ENCODE data around the gene CTNNA2.

Gene CTNNA2

DNA sequence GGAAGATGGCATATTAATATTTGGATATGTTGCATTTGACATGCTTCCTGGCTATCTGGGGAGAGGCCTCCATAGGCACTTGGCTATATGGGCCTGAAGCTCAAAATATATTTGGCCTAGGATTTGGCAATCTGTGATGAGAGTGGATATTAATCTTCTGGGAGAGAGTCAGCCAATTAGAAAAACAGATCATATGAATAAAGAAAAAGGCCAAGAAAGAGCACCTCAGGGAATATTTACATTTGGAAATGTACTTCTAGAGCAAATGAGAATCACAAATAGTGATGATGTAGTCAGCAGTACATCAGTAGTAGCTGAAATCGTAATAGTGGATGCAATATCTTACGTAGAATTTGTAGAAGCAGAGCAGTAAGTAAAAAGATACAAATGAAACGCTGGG is 277.0 kb downstream of the CTNNA2 start:
- no peak for DNase-seq (ENCODE audit: low read depth)

DNA sequence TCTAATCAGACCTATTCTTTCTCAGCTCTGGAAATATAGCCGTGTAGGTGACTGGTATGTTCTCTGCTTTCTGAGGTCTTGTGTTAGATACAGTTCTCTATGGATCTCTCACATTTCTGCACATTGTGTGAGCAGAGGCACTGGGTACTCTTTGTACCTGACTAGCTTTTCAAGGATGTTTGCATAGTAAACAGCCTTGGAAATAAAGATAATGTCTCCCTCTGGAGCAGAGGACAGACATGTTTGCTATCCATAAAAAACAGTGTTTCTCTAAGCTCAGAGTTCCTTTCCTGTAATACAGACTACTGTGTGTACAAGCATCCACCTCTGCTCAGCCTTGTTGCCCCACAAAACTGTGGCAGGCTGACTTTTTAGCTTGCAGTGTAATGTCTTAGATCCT is 279.2 kb downstream of the CTNNA2 start:
- DNase-seq (ENCODE audit: low read depth) = no peak

DNA sequence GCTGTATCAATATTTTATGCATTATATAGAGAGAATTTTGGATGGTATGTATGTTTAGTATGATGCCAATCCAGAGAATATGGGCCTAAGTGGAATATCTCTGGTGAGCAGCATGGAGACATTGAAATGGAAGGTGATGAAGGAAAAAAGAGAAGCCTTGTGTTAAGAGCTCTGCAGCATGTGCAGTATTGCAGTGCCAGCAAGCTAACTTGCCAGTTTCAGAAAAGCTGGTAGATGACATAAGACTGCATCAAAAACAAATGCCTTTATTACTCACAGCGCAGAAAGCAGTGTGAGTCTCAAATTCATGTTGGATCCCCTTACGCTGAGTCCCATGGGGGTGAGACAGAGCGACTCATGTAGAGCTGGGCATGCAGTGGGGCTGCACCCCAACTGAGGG is 280.2 kb downstream of the CTNNA2 start:
- no peak for DNase-seq (ENCODE audit: low read depth)

DNA sequence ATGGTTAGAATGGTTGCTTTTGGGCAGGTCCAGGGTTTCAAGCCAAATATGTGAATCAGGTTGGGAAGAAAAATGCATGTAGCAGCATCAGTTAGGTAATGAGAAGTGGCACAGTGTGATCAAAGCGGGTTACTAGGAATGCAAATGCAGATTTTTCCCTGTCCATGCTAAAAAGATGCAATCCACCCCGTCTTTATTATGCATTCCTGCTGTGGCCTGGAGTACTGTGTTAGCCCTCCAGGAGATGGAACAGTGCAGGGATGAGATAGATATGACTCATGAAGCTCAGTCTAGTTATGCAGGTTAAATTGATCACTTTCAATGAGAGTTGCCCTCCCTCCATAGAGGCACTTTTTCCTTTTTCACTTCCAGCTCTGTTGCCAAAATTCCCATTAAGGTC is 283.8 kb downstream of the CTNNA2 start:
- no peak for DNase-seq (ENCODE audit: low read depth)

DNA sequence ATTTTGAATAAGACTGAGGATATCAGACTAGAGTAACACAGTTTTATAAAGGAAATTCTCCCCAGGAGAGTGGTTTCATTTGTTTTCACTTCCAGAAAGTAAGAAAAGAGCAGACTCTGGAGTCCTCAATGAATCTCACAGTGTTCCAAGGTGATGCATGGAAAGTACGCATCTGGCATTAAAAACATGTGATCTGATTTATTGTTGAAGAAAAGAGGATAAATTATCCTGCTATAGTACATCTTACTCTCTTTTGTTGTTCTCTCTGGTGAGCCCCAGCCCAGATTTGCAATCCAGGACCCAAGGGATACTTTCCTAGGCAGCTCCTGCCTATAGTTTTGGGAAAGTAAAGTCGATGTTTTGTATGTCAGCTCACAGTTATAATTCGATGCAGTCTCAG is 285.9 kb downstream of the CTNNA2 start:
- DNase-seq (ENCODE audit: low read depth) = no peak

DNA sequence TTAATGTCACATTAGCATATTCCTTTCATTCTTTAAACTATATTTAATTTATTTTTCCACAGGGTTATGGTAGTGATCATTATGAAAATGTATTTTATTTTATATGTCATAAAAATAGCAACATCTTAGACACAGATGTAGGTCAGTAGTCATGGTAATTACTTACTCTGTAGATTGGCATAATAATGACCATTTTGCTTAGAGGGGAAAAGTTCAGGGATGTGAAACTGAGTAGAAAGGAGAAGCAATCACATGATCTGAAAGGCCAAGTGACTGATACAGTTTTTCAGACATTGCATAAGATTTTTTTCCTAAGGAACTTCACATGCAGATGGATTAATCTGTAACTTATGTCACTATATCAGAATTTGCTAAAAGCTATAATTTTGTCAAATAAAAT is 286.9 kb downstream of the CTNNA2 start:
- no peak for DNase-seq (ENCODE audit: low read depth)

DNA sequence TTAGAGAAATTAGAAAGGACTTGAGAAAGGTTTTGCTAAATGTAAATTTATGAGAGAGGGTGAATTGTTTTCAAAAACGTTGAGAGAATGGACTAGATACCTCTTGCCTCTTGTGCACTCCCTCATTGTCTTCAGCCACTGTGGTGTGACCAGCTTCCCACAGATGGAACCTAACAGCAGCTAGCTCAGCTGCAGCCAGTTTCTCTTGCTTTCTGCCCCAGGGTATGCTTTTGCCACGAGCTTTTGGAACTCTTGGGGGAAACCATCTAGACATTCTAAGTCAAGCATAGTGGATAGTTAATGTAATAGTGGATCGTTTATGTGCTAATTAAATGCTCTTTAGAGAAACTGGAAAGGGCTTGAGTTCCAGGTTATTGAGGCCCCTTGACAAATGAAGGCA is 288.2 kb downstream of the CTNNA2 start:
- no peak for DNase-seq (ENCODE audit: low read depth)

DNA sequence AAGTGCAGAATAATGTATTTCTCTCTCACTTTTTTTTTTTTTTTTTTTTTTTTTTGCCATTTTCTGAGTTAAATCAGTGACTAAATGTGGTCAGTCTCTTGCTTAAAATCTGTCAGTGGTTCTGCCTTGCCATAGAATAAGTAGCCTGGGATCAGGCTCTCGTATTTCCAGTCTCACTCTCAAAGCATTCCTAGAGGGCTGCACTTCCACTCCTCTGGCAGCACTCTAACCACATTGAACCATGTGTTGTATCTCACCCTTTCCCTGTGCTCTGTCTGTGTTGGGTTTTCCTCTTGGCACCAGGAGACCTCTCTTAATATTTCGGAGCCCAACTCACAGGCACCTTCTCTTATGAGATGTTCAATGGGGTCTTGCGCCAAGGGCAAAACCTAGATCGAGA is 304.4 kb downstream of the CTNNA2 start:
- DNase-seq (ENCODE audit: low read depth) = no peak

DNA sequence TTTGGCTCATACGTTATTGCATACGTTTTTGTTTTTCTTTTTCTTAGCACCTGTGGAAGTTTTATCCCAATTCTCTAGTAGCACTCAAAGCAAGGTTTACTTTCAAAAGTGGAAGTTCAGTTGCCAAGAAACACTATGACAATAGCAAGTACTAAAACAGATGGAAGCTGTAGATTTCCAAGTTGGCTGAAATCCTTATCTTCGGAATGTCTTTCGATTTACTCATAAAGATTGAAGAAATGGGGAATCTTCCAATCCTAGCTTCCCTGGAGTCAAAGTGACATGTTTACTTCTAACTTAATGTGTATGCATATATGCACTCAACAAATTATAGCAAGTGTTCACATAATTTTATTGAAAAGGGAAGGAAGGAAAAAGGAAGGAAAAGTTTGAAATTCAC is 307.4 kb downstream of the CTNNA2 start:
- DNase-seq (ENCODE audit: low read depth) = no peak

DNA sequence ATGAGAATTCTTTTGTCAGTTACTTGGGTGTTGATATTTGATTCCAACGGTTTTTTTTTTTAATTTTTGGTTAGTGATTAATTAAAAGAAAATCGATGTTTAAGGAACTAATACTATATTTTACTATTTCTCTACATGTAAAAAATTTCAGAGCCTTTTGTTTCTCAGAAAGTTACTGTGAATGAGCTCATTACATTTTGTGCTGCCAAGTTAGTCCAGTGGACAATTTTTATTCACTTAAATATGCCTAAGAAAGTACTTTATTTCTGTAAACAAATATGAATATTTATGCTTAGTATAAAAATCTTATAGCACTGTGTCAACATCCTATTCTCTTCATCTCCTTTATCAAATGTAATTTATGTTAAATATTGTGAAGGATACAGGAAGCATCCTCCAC is 309.3 kb downstream of the CTNNA2 start:
- no peak for DNase-seq (ENCODE audit: low read depth)

DNA sequence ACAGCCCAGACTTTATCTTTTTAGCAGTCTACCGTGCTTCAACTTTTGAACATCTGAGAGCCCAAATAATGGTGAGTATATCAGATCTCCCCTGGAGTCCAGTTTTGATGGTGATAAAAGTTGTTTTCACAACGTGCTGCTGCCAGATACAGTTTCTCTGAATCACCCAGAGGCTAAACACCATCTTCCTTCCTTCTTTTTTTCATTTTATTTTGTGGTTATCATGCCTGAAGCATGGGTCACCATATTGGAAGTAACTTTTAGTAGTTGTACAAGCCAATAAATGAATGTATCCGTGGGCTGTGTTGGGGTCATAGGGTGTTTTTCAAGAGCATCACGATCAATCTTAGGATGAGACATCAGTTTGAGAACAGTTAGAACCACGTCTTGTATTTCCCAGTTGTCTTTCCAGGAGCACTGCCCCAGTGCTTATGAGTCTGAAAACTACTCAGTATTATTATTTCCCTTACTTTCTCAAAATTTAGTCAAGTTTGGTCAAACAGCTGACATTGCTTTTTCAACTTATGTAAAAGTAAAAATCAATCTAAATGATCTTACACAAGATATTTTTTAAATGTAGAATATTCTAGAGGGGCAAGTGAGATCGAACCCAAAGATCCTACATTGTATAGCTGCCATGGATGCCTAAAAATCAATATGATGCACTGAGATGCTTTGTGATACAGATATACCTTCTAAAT is 311.4 kb downstream of the CTNNA2 start:
- no peak for DNase-seq (ENCODE audit: low read depth)

DNA sequence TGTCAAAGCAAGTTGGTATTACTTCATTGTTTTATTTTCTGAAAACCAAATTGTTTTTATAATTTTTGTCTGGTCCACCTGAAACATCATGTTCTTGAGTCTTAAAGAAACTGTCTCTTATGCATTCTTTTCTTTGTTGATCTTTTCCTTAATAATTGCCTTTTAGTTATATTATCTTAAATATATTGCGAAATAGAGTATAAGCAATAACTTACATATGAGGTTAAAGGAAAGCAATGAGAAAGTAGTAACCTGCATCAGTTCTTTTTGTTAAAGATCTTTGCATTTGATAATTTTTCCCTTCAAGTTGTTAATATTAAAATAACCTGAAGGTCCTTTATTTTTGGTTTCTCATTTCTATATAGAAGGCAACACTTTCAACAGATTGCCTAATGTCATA is 315.0 kb downstream of the CTNNA2 start:
- DNase-seq (ENCODE audit: low read depth) = no peak

DNA sequence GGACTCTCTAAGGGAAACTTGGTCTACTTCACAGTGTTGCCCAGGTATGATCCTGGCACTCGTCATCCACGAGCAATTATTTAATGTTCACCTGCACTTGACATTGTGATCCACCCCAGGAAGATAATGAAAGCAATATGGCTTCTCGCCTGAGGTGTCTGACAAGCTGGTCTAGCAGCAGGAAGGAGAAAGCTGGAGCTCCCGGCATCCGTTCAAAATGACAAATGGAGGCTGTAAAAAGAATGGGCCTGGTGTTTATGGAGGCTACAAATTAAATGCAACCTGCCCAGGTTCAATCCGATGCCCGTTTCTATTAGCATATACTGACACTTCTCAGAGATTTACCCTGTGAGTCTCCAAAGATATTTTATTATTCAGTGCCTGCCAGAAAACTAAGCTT is 317.6 kb downstream of the CTNNA2 start:
- DNase-seq (ENCODE audit: low read depth) = no peak

DNA sequence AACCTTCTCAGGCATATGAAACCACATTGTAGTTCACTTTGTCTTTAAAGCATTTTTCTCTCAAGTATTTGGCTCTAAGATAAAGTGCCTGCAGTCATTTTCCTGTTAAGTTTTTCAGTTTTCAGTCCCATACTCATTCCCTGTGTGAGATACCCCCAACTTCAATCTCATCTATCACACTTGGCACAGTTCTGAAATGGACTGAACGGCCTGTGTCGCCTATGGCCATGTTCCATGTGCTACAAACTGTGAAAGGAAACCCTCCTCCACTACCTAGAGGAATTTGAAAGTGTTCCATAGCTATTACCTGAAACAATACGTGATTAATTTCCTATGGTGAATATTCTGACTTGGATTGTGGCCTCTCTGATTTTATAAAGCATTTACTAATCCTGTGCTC is 319.1 kb downstream of the CTNNA2 start:
- no peak for DNase-seq (ENCODE audit: low read depth)

DNA sequence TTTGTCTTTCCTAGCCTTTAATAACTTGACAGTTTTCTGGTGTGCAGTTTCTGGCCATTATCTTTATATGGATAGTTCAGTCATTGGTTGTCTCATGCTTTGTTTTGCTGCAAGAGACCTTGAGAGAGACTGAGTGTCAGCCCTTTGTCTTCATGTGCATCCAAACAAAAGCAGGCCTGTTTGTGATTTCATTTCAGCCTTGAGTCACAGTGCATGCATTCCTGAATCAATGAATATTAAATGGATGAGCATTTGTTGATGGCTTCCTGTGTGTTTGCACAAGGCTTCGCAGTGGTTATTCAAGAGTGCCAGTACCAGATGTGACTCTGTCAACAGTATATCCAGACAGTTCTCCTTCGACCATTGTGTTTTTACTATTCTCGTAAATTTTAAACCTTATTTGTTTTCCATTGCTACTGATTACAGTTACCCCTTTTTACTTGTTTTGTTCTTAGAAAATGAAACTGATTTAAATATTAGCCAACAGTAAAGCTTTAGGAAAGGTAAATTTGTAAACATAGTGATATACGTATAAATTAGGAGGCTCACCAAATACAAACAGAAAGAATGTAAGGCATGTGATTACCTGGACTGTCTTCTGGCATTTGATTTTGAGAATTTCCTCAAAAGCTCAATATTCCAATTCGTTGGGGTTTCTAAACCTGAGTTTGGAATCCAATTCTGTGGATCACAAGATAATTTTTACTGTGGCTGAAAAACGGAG is 319.8 kb downstream of the CTNNA2 start:
- DNase-seq (ENCODE audit: low read depth) = no peak

DNA sequence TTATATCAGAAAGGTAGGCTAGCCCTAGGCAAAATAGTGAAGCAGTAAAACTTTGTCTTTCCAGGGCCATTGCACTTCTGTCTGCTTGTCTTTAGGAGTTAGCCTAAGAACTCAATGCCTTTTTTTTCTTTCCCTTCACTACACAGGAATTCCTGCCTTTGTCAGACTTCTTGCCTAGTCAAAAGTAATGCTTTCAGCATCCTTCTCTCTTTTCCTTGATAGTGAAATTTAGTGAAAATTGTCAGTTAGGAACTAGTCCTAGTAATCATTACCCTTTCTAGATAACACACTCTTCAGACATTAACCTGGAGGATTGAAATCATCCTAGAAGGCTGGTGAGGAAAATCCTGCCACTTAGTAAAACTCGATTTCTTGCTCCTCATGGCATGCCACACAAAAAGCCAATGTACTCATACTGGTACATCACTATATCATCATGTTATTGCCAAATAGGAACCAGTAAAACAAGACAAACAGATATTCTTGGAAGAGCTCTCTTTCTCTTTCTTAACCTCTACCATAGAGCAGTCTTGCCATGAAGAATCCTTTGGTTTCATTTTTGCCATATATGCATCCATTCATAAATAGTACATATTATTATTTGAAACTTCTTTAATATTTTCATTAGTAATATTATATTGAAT is 320.5 kb downstream of the CTNNA2 start:
- DNase-seq (ENCODE audit: low read depth) = no peak

DNA sequence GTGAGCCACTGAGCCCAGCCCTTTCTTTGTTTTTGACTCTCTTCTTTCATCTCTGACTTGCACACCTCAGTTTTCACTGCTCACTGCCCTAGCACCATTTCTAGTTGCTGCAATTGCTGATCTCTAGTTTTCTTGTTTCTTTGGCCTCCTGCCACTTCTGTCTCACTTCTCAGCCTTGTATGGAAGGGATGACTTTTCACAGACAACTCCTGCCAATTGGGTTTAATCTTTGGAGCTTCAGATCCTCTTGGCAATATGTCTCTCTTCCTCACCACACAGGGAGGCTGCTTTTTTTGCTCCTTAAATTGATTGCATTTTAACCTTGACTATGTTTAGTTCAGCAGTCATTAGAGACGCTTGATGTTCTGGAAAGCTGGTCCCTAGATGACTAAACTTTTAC is 323.1 kb downstream of the CTNNA2 start:
- no peak for DNase-seq (ENCODE audit: low read depth)

DNA sequence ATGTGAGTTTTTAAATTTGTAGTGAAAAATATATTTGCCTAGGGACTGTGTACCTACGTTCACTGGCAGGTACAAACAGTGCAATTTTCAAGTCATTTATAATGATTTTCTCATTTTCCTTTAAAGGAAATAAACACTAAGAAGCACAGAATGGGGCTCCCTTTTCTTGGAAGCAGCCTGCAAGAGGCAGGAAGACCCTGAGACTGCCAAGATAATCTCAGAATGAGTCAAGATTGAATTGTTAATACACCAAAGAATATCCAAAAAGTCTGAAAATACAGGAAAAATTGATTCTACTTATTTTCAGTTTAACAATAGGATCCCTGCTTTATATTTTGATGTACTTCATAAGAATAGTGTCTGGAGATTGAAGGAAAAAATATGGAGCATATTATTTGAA is 331.2 kb downstream of the CTNNA2 start:
- no peak for DNase-seq (ENCODE audit: low read depth)

DNA sequence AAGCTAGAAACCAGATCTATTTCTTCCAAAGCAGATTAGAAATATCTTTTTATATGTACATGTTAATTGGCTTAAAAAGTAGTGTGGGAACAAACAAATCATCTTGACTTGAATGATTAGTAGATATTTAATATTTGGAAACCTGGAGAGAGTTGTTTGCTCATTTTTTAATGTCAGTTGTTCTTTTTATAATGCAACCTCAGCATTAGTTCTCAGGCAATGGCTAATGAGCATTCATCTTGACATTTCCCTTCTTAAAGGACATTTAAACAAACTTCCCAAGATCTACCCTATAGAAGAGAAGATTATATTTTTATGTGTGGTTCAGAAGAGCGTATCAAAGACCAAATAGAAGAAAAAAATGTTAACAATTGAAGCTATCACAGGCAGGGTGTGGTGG is 334.0 kb downstream of the CTNNA2 start:
- no peak for DNase-seq (ENCODE audit: low read depth)

DNA sequence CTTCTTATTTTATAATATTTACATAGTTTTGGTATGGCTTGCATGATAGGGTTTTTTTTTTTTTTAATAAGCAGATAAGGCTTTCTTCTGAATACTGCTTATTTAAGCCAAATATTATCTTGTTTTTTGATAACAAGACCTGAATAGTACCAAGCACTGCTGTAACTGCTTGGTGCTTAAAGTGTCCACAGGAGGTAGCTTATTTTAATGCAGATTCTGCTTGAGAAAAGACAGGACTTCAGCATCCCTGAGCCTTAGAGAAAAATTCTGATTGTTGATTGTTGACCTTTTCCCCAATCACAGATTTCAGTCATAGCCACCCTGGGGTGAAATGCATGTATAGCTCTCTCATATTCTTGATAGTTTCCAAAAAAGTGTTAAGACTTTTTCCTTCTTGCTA is 336.4 kb downstream of the CTNNA2 start:
- no peak for DNase-seq (ENCODE audit: low read depth)

DNA sequence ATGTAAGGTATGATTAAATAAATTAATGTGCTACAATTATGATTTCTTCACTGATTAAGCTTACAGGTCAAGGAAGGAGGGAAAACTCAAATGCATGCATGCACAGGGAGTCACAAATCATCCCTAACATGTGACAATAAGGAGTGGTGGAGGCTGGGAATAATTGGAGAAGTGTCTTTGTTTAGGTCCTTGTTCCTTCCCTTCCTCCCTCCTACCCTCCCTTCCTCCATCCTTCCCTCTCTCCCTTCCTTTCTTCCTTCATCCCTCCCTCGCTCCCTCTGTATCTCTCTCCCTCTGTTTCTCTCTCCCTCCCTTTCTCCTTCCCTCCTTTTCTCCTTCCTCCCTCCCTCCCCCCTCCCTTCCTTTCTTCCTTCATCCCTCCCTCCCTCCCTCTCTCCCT is 337.1 kb downstream of the CTNNA2 start:
- no peak for DNase-seq (ENCODE audit: low read depth)

DNA sequence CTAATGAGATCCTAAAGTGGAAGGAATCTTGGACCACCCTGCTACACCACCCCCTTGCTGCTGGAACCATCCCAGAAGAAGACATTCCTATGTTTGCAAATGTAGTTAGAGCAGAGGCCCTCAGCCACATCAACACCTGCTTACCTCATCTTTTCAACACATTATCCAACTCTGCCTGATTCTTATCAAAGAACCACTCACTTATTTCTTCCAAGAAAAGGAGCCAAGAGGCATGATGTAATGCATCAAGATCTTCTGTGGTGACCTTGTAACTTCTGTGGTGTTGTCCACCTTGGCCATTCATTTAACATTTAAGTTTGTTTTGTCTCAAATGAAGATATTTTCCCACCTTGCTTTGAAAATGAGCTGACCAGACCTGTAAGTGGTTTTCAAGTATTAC is 338.1 kb downstream of the CTNNA2 start:
- no peak for DNase-seq (ENCODE audit: low read depth)

DNA sequence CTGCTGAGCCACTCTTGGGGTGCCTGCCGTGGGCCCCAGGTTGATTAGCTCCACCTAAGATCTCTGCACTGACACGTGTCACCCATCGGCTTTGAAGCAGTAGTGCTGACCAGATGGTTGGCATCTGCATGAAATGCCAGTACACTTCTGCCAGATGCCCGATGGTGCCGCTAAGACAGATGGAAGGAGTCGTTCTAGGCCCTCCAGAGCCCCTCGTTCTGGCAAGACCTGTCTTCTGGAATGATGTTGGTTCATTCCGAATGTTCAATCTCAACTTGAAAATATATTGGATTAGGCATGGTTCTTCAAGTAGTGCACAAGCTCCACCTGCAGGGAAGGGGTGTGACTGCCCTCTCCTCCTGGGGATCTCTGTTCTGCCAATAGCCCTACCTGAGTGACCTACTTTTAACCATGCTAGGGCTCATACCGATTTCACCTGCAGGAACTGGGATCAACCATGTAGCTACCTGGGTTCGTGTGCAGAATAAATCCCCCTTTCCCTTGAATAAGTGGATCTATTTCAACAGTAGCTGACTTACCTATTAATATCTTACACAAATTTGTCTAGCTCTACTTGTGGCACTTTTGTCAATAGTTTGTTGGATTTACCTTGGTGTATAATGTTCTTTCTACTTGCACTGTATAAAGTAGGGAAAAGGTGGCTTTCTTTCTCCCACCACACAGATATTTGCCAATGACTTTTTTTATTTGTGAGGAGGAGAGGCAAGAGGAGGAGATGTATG is 342.6 kb downstream of the CTNNA2 start:
- DNase-seq (ENCODE audit: low read depth) = no peak

Data from activated T-helper 9 cell treated with anti-CD3 and anti-CD28 coated beads, Interleukin-2, amount 50 U/mL, for 16 hours (primary cell).